Measurements from ENCODE around the gene CACNB3. TPM values are rescaled to one million over a fixed set of nuclear protein-coding genes. Genes with fewer than 3 reads are reported as not detected.

CACNB3 gene
- total and polyA plus RNA-seq, 4 donors, result 8.3 to 33.1 (median 11.1) TPM

DNA sequence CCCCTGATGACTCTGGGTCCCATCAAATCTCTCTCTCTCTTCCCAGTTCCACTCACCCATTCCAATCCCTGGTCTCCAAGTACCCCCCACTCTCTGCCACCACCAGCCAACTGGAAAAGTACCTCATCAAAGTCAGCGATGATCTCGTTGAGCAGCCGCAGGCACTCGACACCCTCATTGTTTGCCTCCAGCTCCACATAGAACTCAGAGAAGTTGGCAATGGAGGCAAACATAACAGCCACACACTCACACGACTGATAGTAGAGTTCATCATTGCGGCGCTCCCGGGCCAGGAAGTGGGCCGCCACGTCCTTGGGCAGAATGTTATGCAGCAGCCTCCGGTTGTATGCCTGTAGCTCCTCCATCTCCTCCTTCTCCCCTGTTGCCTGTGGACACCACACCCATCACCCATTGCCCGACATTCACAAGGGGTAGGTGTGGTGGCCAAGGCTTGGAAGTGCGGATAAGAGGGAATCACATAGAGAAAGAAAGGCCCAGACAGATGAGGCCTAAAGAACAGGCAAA lies 46.6 kb upstream of the CACNB3 start:
- 85 to 91% methylated on average over 13 of the region's 13 CpGs for WGBS, 2 donors
- H3K36me3 ChIP-seq (ENCODE audit: control insufficient read depth in 4 of 4, insufficient read depth in 4 of 4, low read length in 4 of 4), result peaks cover 23 to 69% (median 27%) of the 10 kb centered on the region in 4 donors
- no peak for DNase-seq

GRCh38 chr12:48773686-48774085 lies 44.6 kb upstream of the CACNB3 start:
- H3K27me3 ChIP-seq (ENCODE audit: control insufficient read depth in 3 of 3, insufficient read depth in 3 of 3, low read length in 2 of 3), result no peaks in the 10 kb centered on the region
- no peak for TF ChIP-seq CTCF (IDR thresholded peaks at IDR 0.05; ENCODE audit: control extremely low read depth, extremely low read depth)
- no peaks in the 10 kb centered on the region for H3K4me1 ChIP-seq (ENCODE audit: control insufficient read depth in 5 of 5, insufficient read depth in 5 of 5, low read length in 5 of 5)
- ATAC-seq (ENCODE audit: insufficient read depth, low FRiP score) (no peak), DNase-seq (no peak)
- peaks cover 0 to 2% (median 0%) of the 10 kb centered on the region in 4 donors for H3K9me3 ChIP-seq (ENCODE audit: control insufficient read depth in 4 of 4, insufficient read depth in 3 of 4, low read length in 3 of 4)
- no peak overlapping the region for H3K4me3 ChIP-seq
- H3K9ac ChIP-seq (ENCODE audit: insufficient read depth in 1 of 2, low read length in 2 of 2), result no peak overlapping the region
- H3K36me3 ChIP-seq (ENCODE audit: control insufficient read depth in 4 of 4, insufficient read depth in 4 of 4, low read length in 4 of 4), result peaks cover 20 to 59% (median 25%) of the 10 kb centered on the region in 4 donors
- 95 to 97% methylated on average over 5 of the region's 5 CpGs for WGBS, 2 donors
- H3K27ac ChIP-seq (ENCODE audit: low read depth in 1 of 2, low read length in 1 of 2), result no peak overlapping the region

More for the DNA sequence above, 46.6 kb upstream of the CACNB3 start:
- H3K4me1 ChIP-seq (ENCODE audit: control insufficient read depth in 5 of 5, insufficient read depth in 5 of 5, low read length in 5 of 5), result peaks cover 0 to 10% (median 0%) of the 10 kb centered on the region in 5 donors
- H3K27me3 ChIP-seq (ENCODE audit: control insufficient read depth in 3 of 3, insufficient read depth in 3 of 3, low read length in 2 of 3), result no peaks in the 10 kb centered on the region
- H3K27ac ChIP-seq (ENCODE audit: low read depth in 1 of 2, low read length in 1 of 2), result no peak overlapping the region
- TF ChIP-seq CTCF (IDR thresholded peaks at IDR 0.05; ENCODE audit: control extremely low read depth, extremely low read depth), result no peak
- ATAC-seq (ENCODE audit: insufficient read depth, low FRiP score), result no peak
- H3K9ac ChIP-seq (ENCODE audit: insufficient read depth in 1 of 2, low read length in 2 of 2), result no peak overlapping the region
- H3K4me3 ChIP-seq, result no peak overlapping the region
- H3K9me3 ChIP-seq (ENCODE audit: control insufficient read depth in 4 of 4, insufficient read depth in 3 of 4, low read length in 3 of 4), result peaks cover 0 to 2% (median 0%) of the 10 kb centered on the region in 4 donors

DNA sequence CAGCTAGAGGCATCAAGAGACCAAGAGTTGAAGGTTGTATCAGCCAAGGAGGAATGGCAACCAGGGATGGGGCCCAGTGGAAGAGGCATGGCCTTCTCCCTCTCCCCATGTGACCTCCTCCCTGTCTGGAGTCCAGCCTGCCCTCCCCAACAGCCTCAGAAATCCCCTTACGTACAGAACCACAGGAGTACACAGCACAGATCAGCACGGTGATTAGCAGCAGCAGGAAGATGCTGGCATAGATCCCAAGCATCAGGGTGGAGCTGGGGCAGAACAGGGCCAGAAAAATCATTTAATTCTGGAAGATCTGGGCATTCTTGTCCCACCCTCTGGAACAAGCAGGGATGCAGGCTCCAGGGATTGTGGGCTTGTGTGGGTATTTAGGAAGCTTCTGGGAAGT lies 43.8 kb upstream of the CACNB3 start:
- Histone ChIP-seq H3K9ac (ENCODE audit: insufficient read depth in 1 of 2, low read length in 2 of 2) (no peak overlapping the region), H3K27ac (ENCODE audit: low read depth in 1 of 2, low read length in 1 of 2) (no peak overlapping the region), H3K9me3 (ENCODE audit: control insufficient read depth in 4 of 4, insufficient read depth in 3 of 4, low read length in 3 of 4) (peaks cover 0 to 2% (median 0%) of the 10 kb centered on the region in 4 donors), H3K4me3 (no peak overlapping the region), H3K4me1 (ENCODE audit: control insufficient read depth in 5 of 5, insufficient read depth in 5 of 5, low read length in 5 of 5) (peaks cover 0 to 3% (median 0%) of the 10 kb centered on the region in 5 donors), H3K36me3 (ENCODE audit: control insufficient read depth in 4 of 4, insufficient read depth in 4 of 4, low read length in 4 of 4) (peaks cover 20 to 57% (median 23%) of the 10 kb centered on the region in 4 donors), H3K27me3 (ENCODE audit: control insufficient read depth in 3 of 3, insufficient read depth in 3 of 3, low read length in 2 of 3) (no peaks in the 10 kb centered on the region)
- no peak for DNase-seq
- WGBS, 2 donors, result 54 to 57% methylated on average over 2 of the region's 2 CpGs
- ATAC-seq (ENCODE audit: insufficient read depth, low FRiP score), result no peak
- TF ChIP-seq CTCF (IDR thresholded peaks at IDR 0.05; ENCODE audit: control extremely low read depth, extremely low read depth), result no peak

GRCh38 chr12:48775299-48775698 lies 43.0 kb upstream of the CACNB3 start:
- H3K4me3 ChIP-seq, result no peak overlapping the region
- 94 to 99% methylated on average over 8 of the region's 8 CpGs for WGBS, 2 donors
- peaks cover 0 to 2% (median 0%) of the 10 kb centered on the region in 4 donors for H3K9me3 ChIP-seq (ENCODE audit: control insufficient read depth in 4 of 4, insufficient read depth in 3 of 4, low read length in 3 of 4)
- DNase-seq, result no peak
- ATAC-seq (ENCODE audit: insufficient read depth, low FRiP score), result no peak
- H3K4me1 ChIP-seq (ENCODE audit: control insufficient read depth in 5 of 5, insufficient read depth in 5 of 5, low read length in 5 of 5), result peaks cover 0 to 3% (median 0%) of the 10 kb centered on the region in 5 donors
- H3K9ac ChIP-seq (ENCODE audit: insufficient read depth in 1 of 2, low read length in 2 of 2), result no peak overlapping the region
- H3K27me3 ChIP-seq (ENCODE audit: control insufficient read depth in 3 of 3, insufficient read depth in 3 of 3, low read length in 2 of 3), result no peaks in the 10 kb centered on the region
- no peak overlapping the region for H3K27ac ChIP-seq (ENCODE audit: low read depth in 1 of 2, low read length in 1 of 2)
- TF ChIP-seq CTCF (IDR thresholded peaks at IDR 0.05; ENCODE audit: control extremely low read depth, extremely low read depth), result no peak
- H3K36me3 ChIP-seq (ENCODE audit: control insufficient read depth in 4 of 4, insufficient read depth in 4 of 4, low read length in 4 of 4), result peaks cover 20 to 57% (median 23%) of the 10 kb centered on the region in 4 donors

Data from lung (tissue), 12 donors.